Fibroblast of peridontal ligament (primary cell): ENCODE results near the gene EPN2.
A peak's percentile ranks its signal among the peaks of the same experiment; 100 is the strongest.

ENCODE experiments used
- DNase-seq: peaks from one replicate; pipeline ENCODE4 v3.0.0-alpha.2; 2010; ENCODE audit errors: extremely low read depth

Gene EPN2

DNA sequence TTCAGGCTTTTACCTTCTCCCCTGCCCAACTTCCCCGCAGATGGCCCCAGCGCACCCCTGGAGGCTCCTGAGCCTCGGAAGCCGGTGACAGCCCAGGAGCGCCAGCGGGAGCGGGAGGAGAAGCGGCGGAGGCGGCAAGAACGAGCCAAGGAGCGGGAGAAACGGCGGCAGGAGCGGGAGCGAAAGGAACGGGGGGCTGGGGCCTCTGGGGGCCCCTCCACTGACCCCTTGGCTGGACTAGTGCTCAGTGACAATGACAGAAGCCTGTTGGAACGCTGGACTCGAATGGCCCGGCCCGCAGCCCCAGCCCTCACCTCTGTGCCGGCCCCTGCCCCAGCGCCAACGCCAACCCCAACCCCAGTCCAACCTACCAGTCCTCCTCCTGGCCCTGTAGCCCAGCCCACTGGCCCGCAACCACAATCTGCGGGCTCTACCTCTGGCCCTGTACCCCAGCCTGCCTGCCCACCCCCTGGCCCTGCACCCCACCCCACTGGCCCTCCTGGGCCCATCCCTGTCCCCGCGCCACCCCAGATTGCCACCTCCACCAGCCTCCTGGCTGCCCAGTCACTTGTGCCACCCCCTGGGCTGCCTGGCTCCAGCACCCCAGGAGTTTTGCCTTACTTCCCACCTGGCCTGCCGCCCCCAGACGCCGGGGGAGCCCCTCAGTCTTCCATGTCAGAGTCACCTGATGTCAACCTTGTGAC, 144.7 kb downstream of the EPN2 start:
- DNase-seq = no peak

DNA sequence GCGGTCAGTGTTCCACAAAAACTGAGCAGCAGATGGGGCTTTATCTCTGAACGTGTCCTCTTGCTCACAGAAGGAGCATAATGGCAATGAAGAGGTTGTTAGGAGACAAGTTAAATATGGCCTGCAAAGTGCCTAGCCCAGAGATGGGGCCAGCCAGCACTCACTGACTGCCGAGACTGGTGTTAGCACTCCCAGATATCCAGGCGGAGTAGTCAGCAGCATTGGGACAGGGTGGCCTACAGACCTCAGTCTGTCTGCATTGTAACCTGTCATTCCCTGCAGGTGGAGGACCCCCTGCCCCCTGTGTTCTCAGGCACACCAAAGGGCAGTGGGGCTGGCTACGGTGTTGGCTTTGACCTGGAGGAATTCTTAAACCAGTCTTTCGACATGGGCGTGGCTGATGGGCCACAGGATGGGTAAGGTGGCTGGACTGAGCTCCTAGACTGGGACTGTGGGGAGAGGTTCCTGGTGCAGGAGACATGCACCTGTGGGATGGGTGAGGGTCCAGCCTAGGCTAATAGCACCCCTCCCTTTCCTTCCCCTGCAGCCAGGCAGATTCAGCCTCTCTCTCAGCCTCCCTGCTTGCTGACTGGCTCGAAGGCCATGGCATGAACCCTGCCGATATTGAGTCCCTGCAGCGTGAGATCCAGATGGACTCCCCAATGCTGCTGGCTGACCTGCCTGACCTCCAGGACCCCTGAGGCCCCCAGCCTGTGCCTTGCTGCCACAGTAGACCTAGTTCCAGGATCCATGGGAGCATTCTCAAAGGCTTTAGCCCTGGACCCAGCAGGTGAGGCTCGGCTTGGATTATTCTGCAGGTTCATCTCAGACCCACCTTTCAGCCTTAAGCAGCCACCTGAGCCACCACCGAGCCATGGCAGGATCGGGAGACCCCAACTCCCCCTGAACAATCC, 145.6 kb downstream of the EPN2 start:
- DNase-seq = no peak

DNA sequence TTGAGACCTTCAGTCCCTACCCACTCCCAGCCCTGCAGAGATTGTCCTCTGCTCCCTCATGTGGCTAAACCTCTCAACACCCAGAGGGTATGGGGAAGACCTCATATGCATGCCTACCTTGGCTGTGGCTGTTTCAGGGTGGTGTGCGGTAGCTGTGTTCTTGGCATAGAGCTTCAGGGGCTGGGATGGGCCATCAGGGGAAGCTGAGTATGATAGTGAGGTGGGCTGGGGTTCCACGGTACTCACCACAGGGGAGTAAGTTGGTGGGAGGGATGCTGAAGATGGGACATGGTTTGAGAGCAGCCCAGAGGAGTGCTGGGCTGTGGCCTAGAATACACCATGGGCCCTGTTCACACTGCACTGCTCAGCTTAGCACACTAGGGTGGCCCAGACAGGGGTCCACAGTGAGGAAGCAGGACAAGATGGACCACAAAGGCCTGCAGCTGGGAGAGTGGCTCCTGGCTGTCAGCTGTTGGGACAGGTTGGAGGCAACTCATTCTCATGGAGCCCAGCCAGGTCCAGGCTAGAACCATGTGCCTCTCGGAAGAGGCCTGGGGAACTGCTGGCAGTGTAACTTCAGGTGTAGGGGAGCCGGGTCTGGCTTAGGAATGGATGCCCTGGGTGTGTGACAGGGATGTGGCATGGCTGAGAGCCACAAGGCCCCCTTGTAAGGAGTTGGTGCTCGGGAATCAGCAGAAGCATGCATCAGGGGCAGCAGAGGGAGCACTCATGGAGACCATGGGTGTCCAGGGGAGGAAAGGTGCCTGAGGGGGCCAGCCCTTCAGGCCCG, 146.7 kb downstream of the EPN2 start:
- DNase-seq = no peak

DNA sequence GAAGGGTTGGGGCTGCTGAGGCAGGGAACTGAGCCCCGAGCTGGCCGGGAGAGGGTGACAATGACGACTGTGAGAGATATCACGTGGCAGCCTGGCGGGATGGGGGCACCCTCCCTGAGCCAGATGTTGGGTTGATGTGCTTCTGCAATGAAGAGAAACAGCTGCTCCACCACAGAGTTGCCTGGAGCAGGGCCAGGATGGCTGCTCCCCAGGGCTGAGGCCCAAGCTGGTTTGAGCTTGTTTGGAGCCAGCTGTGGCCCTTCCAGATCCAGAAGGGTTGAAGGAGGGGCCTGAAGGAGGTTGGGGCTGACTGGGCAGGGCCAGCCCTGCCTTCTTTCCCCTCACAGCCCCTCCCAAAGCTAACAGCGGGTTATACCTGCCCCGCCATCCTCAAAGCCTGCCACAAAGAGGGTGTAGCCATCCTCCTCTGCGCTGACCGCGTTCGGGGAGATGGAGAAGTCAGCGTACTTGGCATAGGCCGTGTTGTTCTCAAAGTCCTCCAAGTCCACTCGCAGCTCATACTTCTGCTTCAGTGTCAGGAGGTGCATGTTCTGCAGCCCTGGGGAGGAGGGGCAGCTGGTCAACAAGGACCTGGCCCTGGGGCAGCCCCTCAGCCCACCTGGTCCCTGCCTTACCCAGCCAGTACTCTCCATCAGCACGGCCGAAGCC, 147.7 kb downstream of the EPN2 start:
- peak; percentile 94 for DNase-seq

DNA sequence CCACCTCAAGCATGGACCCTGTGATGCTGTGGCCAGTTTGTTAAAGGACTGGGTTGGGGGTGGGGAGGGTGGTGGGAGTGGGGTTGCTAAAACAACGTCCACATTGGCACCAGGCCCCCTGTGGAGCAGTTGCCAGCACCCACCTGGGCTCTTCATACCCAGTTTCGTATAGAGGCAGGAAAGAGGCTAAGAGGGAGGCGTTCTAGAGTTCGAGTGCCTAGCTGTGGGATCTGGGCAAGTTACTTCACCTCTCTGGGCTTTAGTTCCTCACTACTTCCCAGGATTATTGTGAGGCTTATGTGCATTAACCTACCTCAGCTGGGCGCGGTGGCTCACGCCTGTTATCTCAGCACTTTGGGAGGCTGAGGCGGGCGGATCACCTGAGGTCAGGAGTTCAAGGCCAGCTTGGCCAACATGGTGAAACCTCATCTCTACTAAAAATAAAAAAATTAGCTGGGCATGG, 148.4 kb downstream of the EPN2 start:
- no peak for DNase-seq
